Adrenal gland (tissue), 5 donors: ENCODE data around the gene CLIP4.

ENCODE experiments used
- POLR2A ChIP-seq, 2 donors: fragments of 450-650 bp; IDR thresholded peaks; one replicate each; pipeline ENCODE4 v1.6.1; 2017; ENCODE audit warnings: antibody characterized with exemption in 2 of 2, mild to moderate bottlenecking in 2 of 2, moderate library complexity in 1 of 2
- TF ChIP-seq, protein P1 (sequence below), 6 experiments: fragments of 450-650 bp in 4 of 6; fragments of 200-600 bp in 2 of 6; sonication (generic) in 1 of 6; IDR thresholded peaks; 1 replicate in 5 of 6; 2 replicates in 1 of 6; pipeline versions ENCODE4 v1.5.1 to v1.8.0; 2016 to 2021; ENCODE audit warnings: antibody characterized with exemption in 6 of 6, mild to moderate bottlenecking in 2 of 6, moderate library complexity in 1 of 6
- donor health status: DM: no; HTN: no; CAD: no.

DNA sequence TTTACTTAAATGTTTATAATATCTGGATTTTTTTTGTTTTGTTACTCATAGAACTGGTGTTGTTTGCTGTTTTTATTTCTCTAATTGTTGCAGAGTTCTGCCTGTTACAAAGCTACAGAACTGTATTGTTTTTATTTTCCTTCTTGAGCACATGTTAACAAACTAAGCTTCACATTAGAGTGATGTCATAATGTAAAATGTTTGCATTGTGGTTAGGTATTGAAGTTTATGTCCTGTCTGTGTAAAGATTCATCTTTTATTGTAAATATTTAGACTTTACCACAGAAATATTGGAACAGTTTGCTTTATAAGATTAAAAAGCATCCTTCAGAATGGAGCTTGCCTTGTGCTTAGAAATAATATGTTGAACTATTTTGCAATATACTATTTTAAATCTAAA is 67.7 kb downstream of the CLIP4 start:
- TF ChIP-seq, protein P1, sequence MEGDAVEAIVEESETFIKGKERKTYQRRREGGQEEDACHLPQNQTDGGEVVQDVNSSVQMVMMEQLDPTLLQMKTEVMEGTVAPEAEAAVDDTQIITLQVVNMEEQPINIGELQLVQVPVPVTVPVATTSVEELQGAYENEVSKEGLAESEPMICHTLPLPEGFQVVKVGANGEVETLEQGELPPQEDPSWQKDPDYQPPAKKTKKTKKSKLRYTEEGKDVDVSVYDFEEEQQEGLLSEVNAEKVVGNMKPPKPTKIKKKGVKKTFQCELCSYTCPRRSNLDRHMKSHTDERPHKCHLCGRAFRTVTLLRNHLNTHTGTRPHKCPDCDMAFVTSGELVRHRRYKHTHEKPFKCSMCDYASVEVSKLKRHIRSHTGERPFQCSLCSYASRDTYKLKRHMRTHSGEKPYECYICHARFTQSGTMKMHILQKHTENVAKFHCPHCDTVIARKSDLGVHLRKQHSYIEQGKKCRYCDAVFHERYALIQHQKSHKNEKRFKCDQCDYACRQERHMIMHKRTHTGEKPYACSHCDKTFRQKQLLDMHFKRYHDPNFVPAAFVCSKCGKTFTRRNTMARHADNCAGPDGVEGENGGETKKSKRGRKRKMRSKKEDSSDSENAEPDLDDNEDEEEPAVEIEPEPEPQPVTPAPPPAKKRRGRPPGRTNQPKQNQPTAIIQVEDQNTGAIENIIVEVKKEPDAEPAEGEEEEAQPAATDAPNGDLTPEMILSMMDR (IDR thresholded peaks at IDR 0.05) = no peak
- no peak for TF ChIP-seq POLR2A (IDR thresholded peaks at IDR 0.05)
